Measurements from ENCODE around the gene AMT. TPM values are rescaled to one million over a fixed set of nuclear protein-coding genes. Genes with fewer than 3 reads are reported as not detected.

AMT gene
- total RNA-seq, 2 experiments from 2014 or later = 3.2 to 6.9 TPM

DNA sequence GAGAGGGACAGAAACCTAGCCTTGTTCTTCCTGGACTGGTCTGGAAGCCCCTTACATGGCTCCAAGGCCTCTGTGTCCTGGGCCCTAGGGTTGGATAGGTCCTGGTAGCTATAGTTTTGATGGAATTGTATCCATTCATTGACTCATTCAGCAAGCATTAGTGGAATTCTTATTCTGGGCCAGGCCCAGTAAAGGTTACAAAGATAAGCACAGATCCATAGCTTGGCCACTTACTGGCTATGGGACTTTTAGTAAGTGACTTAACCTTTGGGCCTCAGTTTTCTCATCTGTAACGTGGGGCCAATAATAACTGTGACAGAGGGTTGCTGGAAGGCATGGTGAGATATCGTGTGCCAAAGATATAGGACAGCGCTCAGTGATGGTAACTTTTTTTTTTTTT is 34.2 kb upstream of the AMT start:
- no peak for DNase-seq
- Mint-ChIP-seq H3K27ac (no peak overlapping the region), H3K4me3 (no peak overlapping the region), H3K36me3 (no peaks in the 10 kb centered on the region), H3K4me1 (no peaks in the 10 kb centered on the region), H3K9me3 (ENCODE audit: low read depth) (no peaks in the 10 kb centered on the region), H3K27me3 (no peaks in the 10 kb centered on the region)
- CTCF ChIA-PET = interaction anchor here (1.3 kb wide), 1 partner anchor 83 kb away, joined by 3 read pairs; no protein-coding TSS in a partner anchor
- no peak for ATAC-seq

DNA sequence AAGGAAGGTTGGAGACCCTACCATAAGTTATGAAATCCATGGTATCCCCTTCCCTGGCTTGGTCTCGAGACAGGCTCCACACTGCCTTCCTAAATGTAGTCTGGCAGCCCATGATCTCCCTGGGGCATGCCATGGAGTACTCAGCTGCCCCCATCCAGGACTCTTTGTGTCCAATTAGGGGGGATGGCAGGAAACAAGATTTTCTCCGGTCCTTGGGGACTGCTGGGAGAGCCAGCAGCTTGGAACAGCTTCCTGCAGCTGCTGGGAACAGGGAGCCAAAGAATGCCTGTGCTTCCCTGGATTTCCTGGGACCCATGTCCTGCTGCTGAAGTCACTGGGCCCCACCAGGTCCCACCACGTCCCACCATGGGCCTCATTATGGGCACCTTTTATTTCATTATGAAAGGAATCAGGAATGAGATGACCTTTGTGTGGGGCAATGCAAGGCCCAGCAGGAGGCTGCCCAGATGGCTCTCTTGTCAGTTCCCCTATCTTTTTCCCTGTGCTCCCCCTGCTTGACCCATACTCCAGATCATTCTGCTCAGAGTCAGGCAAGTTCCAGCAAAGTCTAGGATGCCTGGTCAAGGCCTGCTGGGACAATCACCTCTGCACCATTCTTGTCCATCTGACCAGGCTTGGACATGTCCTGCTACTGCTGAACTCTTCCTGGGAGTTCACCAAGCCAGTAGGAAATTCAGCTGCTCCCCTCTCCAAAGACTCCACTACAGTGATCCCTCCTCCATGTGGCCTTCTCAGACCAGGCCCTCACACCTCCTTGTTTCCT is 32.8 kb upstream of the AMT start:
- no peak for ATAC-seq
- Mint-ChIP-seq H3K4me1 (no peaks in the 10 kb centered on the region), H3K4me3 (no peak overlapping the region), H3K27ac (no peak overlapping the region), H3K27me3 (no peaks in the 10 kb centered on the region), H3K36me3 (no peaks in the 10 kb centered on the region), H3K9me3 (ENCODE audit: low read depth) (no peaks in the 10 kb centered on the region)
- CTCF ChIA-PET = interaction anchor here (1.3 to 2.5 kb wide), 2 partner anchors 85 to 115 kb away, joined by 4 to 11 read pairs; partner anchors contain the start of gene USP4
- DNase-seq = no peak

DNA sequence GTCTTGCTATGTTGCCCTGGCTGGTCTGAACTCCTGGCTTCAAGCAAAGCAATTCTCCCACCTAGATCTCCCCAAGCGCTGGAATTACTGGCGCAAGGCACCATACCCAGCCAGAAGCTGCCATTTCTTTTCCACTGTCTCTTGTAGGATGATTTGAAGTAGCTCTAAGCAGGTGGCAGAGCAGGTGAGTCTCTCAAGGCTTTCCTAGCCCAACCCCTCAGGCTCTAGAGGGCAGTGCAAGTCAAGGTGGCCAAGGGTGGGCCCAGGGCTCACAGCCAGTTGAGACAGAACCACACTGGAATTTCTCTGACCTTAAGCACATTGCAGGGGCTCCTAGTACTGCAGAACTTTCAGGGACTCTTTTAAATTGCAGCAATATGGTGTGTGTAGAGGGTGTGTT is 32.2 kb upstream of the AMT start:
- CTCF ChIA-PET = interaction anchor here (1.1 to 2.5 kb wide), 3 partner anchors 10 to 115 kb away, joined by 4 to 11 read pairs (median 5); partner anchors contain the start of gene USP4
- no peaks in the 10 kb centered on the region for H3K27me3 Mint-ChIP-seq
- no peak overlapping the region for H3K27ac Mint-ChIP-seq
- ATAC-seq = peak; percentile 42
- no peak for DNase-seq
- H3K36me3 Mint-ChIP-seq = no peaks in the 10 kb centered on the region
- no peak overlapping the region for H3K4me3 Mint-ChIP-seq
- H3K4me1 Mint-ChIP-seq = no peaks in the 10 kb centered on the region
- H3K9me3 Mint-ChIP-seq (ENCODE audit: low read depth) = no peaks in the 10 kb centered on the region

DNA sequence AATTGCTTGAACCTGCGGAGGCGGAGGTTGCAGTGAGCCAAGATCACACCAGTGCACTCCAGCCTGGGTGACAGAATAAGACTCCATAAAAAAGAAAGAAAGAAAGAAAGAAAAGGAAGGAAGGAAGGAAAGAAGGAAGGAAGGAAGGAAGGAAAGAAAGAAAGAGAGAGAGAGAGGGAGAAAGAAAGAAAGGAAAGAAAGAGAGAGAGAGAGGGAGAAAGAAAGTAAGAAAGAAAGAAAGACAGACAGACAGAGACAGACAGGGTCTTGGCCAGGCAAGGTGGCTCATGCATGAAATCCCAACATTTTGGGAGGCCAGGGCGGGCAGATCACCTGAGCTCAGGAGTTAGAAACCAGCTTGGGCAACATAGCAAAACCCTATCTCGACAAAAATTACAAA is 31.3 kb upstream of the AMT start:
- no peak overlapping the region for H3K27ac Mint-ChIP-seq
- H3K9me3 Mint-ChIP-seq (ENCODE audit: low read depth) = no peaks in the 10 kb centered on the region
- no peak for ATAC-seq
- H3K27me3 Mint-ChIP-seq = no peaks in the 10 kb centered on the region
- no peaks in the 10 kb centered on the region for H3K36me3 Mint-ChIP-seq
- H3K4me3 Mint-ChIP-seq = no peak overlapping the region
- CTCF ChIA-PET = interaction anchor here (1.1 to 2.5 kb wide), 3 partner anchors 9 to 283 kb away, joined by 5 to 11 read pairs (median 7); partner anchors contain the start of genes KLHDC8B and USP4
- no peak for DNase-seq
- H3K4me1 Mint-ChIP-seq = peaks cover 6% of the 10 kb centered on the region

DNA sequence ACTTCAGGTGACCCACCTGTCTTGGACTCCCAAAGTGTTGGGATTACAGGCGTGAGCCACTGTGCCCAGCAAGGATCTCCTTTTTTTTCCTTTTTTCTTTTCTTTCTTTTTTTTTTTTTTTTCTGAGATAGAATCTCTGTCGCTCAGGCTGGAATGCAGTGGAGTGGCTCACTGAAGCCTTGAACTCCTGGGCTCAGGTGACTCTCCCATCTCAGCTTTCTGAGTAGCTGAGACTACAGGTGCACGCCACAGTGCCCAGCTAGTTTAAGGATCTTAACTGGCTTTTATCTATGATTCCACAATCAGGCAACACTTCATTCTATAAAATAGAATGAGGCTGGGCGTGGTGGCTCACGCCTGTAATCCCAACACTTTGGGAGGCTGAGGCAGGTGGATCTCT is 23.1 kb upstream of the AMT start:
- no peaks in the 10 kb centered on the region for H3K36me3 Mint-ChIP-seq
- H3K27ac Mint-ChIP-seq = peak overlapping the region; percentile 24
- no peak for DNase-seq
- CTCF ChIA-PET = interaction anchor here (1.4 to 3.0 kb wide), 4 partner anchors 9 to 106 kb away, joined by 5 to 32 read pairs (median 16); partner anchors contain the start of genes RHOA, TCTA and USP4
- peaks cover 19% of the 10 kb centered on the region for H3K4me1 Mint-ChIP-seq
- ATAC-seq = no peak
- H3K4me3 Mint-ChIP-seq = no peak overlapping the region
- H3K9me3 Mint-ChIP-seq (ENCODE audit: low read depth) = no peaks in the 10 kb centered on the region
- no peaks in the 10 kb centered on the region for H3K27me3 Mint-ChIP-seq

DNA sequence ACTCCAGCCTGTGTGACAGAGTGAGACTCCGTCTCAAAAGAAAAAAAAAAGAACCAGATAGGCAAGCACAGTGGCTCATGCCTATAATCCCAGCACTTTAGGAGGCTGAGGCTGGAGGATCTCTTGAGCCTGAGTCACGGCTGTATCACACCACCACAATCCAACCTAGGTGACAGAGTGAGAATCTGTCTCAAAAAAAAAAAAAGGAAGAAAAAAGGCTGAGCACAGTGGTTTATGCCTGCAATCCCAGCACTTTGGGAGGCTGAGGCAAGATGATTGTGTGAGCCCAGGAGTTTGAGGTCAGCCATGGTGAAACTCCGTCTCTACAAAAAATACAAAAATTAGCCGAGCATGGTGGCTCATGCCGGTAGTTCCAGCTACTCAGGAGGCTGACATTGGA is 12.5 kb upstream of the AMT start:
- Mint-ChIP-seq H3K27me3 (no peaks in the 10 kb centered on the region), H3K27ac (no peak overlapping the region), H3K4me1 (peaks cover 6% of the 10 kb centered on the region), H3K9me3 (ENCODE audit: low read depth) (no peaks in the 10 kb centered on the region), H3K4me3 (no peak overlapping the region), H3K36me3 (no peaks in the 10 kb centered on the region)
- DNase-seq (no peak), ATAC-seq (no peak)
- CTCF ChIA-PET = interaction anchor here (1.1 kb wide), 1 partner anchor 16 kb away, joined by 3 read pairs; no protein-coding TSS in a partner anchor

DNA sequence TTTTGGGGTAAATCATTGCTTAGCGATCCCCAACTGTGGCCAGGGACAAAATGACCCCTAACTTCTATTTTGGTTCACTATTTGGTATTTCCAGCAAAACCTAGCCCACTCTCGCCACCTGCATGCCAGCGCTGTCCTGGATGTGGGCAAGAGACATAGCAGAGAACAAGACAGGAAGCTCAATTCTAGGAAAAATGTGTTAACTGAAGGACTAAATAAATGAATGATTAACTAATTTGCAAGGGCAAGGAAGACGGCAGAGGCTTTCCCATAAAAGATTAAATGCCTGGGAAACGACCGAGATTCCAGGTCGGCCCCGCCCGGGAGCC is 6.4 kb upstream of the AMT start:
- H3K36me3 Mint-ChIP-seq = peaks cover 16% of the 10 kb centered on the region
- H3K27ac Mint-ChIP-seq = peak overlapping the region; percentile 93
- peak overlapping the region; percentile 81 for H3K4me3 Mint-ChIP-seq
- H3K9me3 Mint-ChIP-seq (ENCODE audit: low read depth) = no peaks in the 10 kb centered on the region
- DNase-seq (no peak), ATAC-seq (peak; percentile 9)
- CTCF ChIA-PET = interaction anchor here (0.8 to 2.1 kb wide), 12 partner anchors 10 to 243 kb away, joined by 3 to 13 read pairs (median 4); partner anchors contain the start of genes RHOA, TCTA and USP4
- H3K4me1 Mint-ChIP-seq = peaks cover 30% of the 10 kb centered on the region
- H3K27me3 Mint-ChIP-seq = no peaks in the 10 kb centered on the region

DNA sequence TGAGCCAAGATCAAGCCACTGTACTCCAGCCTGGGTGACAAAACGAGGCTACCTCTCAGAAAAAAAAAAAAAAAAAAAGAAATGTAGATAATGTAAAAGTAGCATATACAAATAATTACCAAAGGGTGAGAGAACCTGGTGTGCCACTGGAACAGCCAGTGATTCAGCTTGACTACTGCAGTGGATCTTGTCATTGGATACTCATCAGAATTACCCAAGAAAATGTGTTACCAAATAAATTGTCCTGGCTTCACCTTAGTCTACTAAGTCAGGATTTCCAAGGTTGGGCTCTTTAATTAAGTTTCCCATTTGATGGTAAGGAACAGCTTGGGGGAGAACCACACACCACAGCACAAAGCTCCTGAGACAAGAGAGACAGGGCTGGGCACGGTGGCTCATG is 5.3 kb upstream of the AMT start:
- Mint-ChIP-seq H3K36me3 (peaks cover 22% of the 10 kb centered on the region), H3K4me1 (peaks cover 37% of the 10 kb centered on the region), H3K27me3 (no peaks in the 10 kb centered on the region), H3K9me3 (ENCODE audit: low read depth) (no peaks in the 10 kb centered on the region), H3K4me3 (peak overlapping the region; percentile 81), H3K27ac (peak overlapping the region; percentile 65)
- DNase-seq = no peak
- ATAC-seq = no peak
- CTCF ChIA-PET = interaction anchor here (1.2 kb wide), 1 partner anchor 11 kb away, joined by 3 read pairs; no protein-coding TSS in a partner anchor

DNA sequence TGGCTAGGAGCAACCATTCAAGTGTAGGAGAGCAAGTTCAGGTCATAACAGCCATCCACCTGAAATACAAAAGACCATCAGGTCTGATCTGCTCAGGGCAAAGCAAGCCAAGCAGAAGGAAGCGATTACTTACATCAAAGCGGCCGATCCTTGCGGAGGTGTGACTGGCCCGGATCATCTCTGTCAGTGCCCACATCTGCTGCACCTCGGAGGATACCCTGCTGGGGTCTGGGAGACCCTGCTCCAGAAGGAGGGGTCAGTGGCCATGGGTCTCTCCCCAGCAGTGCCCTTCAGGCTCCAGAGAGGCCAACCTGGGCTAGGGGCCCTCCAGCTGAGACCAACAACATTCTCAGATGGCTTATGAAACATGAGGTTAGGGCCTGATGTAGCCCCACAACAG is 2.5 kb upstream of the AMT start:
- Mint-ChIP-seq H3K4me1 (peaks cover 50% of the 10 kb centered on the region), H3K36me3 (peaks cover 31% of the 10 kb centered on the region), H3K27ac (peak overlapping the region; percentile 20), H3K27me3 (no peaks in the 10 kb centered on the region), H3K9me3 (ENCODE audit: low read depth) (no peaks in the 10 kb centered on the region), H3K4me3 (no peak overlapping the region)
- ATAC-seq = no peak
- CTCF ChIA-PET = interaction anchor here (1.8 kb wide), 1 partner anchor 9 kb away, joined by 11 read pairs; no protein-coding TSS in a partner anchor
- DNase-seq = no peak

DNA sequence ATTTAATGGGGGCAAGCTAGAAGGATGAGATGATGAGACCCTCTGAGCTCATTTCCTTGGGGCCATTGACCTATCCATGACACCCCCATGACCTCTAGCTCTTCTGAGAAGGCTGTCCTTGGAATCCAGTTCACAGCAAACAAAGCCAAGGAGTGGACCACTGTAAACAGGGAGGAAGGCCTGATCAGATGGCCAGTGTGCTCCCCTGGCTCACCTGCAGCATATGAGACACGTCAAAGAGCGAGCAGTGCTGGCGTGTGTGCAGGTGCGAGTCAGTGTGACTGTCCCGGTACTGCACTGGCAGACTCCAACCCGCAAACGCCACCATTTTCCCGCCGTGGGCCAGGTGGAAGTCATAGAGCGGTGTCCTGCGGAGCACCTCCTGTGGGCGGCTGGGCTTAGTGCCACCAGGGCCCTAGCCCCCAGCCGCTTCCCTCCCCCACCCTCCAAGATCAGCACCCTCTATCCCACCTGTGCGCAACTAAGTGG is 339 bp downstream of the AMT start:
- DNase-seq (no peak), ATAC-seq (no peak)
- peaks cover 36% of the 10 kb centered on the region for H3K36me3 Mint-ChIP-seq
- CTCF ChIA-PET = interaction anchor here (2.9 kb wide), 1 partner anchor 27 kb away, joined by 10 read pairs; no protein-coding TSS in a partner anchor
- H3K9me3 Mint-ChIP-seq (ENCODE audit: low read depth) = no peaks in the 10 kb centered on the region
- no peak overlapping the region for H3K4me3 Mint-ChIP-seq
- no peaks in the 10 kb centered on the region for H3K27me3 Mint-ChIP-seq
- H3K27ac Mint-ChIP-seq = no peak overlapping the region
- H3K4me1 Mint-ChIP-seq = peaks cover 50% of the 10 kb centered on the region

DNA sequence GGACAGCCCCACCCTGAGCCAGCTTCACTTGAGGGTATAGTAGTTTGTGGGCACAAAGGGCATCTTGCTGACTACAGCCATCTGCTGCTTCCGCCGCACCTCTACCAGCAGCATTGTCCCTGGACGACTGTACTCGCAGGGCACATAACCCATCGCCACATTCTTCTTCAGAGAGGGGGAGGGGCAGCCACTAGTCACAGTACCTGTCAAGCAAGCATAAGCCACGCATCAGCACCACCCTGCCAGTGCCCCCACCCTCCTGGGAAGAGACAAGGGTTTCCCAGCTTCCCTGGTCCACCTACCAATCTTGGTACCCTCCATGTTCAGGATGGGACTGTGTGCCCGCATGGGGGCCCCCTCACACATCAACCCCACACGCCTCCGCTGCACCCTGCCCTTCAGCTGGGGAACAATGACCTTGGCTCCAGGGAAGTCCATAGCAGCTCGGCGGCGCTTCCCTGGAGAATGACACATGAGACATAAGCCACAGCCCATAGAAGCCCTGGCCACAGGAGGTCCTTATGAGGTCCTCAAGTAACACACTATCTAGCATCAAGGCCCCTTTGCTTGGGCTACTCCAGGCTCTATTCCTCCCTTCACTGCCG is 4.7 kb downstream of the AMT start:
- ATAC-seq (no peak), DNase-seq (no peak)
- H3K4me3 Mint-ChIP-seq = no peak overlapping the region
- peak overlapping the region; percentile 51 for H3K27ac Mint-ChIP-seq
- H3K27me3 Mint-ChIP-seq = no peaks in the 10 kb centered on the region
- peaks cover 68% of the 10 kb centered on the region for H3K4me1 Mint-ChIP-seq
- CTCF ChIA-PET = interaction anchor here (1.8 to 2.9 kb wide), 3 partner anchors 8 to 31 kb away, joined by 4 to 32 read pairs (median 11); no protein-coding TSS in a partner anchor
- H3K36me3 Mint-ChIP-seq = peaks cover 36% of the 10 kb centered on the region
- no peaks in the 10 kb centered on the region for H3K9me3 Mint-ChIP-seq (ENCODE audit: low read depth)

DNA sequence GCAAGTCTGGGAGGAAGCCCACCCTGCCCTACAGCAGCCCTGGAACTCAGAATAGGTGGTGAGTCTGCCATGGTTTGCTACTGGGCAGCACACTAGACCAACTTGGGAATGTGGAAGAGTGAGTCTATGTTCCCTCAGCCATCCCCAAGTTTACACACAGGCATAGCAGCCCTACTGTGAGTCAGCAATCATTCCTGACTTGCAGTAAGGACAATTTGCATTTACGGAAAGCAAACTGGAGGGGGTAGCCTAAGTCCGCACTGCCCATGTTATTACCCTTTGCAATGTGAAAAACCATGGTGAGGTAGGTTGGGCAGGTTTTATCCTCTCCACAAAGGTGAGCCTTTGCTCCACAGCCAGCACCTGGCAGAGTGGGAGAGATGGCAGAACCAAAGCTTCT is 5.4 kb downstream of the AMT start:
- Mint-ChIP-seq H3K27ac (peak overlapping the region; percentile 97), H3K9me3 (ENCODE audit: low read depth) (no peaks in the 10 kb centered on the region), H3K4me1 (peaks cover 66% of the 10 kb centered on the region), H3K27me3 (no peaks in the 10 kb centered on the region), H3K36me3 (peaks cover 37% of the 10 kb centered on the region), H3K4me3 (peak overlapping the region; percentile 54)
- ATAC-seq (no peak), DNase-seq (no peak)
- CTCF ChIA-PET = interaction anchor here (0.7 to 4.2 kb wide), 11 partner anchors 9 to 255 kb away, joined by 3 to 43 read pairs (median 4); partner anchors contain the start of gene NICN1

DNA sequence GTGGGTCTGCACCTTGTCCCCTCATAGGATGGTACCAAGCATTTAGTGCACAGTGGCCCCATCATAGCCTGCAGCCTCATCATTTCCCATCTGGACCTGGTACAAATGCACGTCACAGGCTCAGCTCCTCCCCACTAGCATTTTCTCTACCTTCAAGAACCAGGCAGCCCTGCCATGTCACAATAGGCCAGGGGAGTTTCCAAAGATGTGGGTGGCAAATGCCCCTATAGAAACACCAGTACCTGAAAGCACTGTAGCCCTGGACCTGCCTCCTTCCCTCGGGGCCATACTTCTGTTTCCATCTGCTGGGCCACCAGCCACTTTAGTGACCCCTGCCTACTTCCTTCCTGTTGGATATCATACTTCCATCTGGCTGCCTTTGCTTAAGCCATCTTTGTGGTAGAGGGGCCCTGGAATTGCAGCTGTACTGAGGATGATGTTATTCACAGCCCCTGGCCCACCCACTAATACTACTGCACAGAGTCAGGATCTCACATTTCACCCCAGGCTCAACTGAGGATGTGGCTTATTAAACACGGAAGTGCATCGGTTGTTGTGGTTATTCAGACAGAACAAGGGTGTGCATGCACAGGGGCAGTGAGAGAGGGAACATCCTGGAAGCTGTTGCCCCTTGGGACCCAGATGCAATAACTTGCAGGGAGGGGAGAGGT is 6.2 kb downstream of the AMT start:
- peaks cover 35% of the 10 kb centered on the region for H3K36me3 Mint-ChIP-seq
- no peaks in the 10 kb centered on the region for H3K9me3 Mint-ChIP-seq (ENCODE audit: low read depth)
- peak; percentile 86 for DNase-seq
- H3K4me1 Mint-ChIP-seq = peaks cover 58% of the 10 kb centered on the region
- no peaks in the 10 kb centered on the region for H3K27me3 Mint-ChIP-seq
- peak; percentile 20 for ATAC-seq
- CTCF ChIA-PET = interaction anchor here (0.6 to 4.2 kb wide), 19 partner anchors 8 to 256 kb away, joined by 3 to 43 read pairs (median 4); partner anchors contain the start of genes KLHDC8B, NICN1 and USP4
- peak overlapping the region; percentile 97 for H3K27ac Mint-ChIP-seq
- peak overlapping the region; percentile 54 for H3K4me3 Mint-ChIP-seq

All from activated CD8-positive, alpha-beta memory T cell treated with anti-CD3 and anti-CD28 coated beads, Interleukin-2, amount 10 ng/mL, durations not matched to agents 7 days and 5 days (primary cell).